NCI-H226 (cell line): ENCODE measurements around the gene DNAJB11.

Source experiments
- DNase-seq: peaks from one replicate; pipeline ENCODE4 v3.0.0-alpha.2; 2015

DNAJB11 gene

DNA sequence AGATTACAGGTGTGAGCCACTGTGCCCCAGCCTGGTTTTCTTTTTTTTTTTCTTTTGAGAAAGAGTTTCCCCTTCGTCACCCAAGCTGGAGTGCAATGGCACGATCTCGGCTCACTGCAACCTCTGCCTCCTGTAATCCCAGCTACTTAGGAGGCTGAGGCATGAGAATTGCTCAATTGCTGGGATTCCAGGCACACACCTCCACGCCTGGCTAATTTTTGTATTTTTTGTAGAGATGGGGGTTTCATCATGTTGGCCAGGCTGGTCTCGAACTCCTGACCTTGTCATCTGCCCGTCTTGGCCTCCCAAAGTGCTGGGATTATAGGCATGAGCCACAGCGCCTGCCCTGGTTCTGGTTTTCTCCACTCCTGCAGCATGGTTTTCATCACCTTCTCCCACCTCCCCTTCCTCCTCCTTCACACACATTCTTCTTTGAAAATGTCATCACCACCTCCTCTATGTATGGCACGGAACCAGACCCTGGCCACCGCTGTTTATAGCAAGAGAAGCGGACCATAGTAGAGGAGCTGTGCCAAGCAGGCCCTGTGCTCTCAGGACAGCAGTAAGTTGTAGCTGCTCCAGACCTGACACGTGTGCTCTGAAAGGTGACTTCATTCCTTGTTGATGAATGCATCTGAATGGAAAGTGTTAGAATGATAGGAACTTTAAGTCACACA, 27.7 kb downstream of the DNAJB11 start:
- peak; percentile 93 for DNase-seq

DNA sequence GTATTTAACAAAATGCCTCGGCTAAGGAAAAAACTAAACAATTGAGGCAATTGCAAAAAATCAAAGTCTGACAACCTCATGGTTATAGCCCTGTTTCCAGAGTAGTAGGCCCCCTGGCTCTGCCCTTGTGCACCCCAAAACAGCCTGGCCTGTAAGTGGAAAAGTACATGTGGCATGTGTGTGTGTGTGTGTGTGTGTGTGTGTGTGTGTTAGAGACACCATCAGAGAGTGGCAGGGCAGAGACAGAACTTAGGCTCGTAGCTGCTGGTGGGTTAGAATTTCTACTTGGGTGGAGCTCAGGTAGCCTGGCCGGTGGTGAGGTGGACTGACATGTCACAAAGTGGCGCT, 28.2 kb downstream of the DNAJB11 start:
- no peak for DNase-seq

DNA sequence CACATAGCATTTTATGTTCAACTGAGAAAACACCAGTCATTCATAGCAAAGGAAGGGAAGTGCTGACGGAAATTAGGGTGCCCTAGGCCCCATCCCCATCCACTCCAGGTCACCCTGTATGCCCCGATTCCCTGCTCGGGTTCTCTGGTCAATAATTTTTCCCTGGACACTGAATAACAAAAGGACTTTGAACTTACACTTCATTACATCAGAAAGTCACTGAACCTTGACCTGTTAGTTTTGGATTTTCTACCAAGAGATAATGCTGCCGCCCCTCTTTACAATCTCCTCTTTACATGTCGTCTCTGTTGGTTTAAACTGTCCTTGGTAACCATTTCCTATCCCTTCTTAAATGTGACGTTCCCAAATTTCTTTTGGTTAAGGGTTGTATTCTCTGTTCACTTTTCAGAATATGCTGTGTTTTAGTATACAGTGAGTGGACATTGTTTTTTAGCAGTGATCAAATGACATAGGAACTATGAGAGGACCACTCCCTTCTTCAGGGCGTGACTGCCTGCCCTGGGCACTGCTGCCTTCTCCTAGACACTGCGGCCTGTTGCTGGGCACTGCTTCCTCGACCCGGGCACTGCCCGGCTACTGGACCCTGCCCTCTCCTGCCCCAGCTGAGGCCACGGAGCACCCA, 28.7 kb downstream of the DNAJB11 start:
- DNase-seq = no peak

DNA sequence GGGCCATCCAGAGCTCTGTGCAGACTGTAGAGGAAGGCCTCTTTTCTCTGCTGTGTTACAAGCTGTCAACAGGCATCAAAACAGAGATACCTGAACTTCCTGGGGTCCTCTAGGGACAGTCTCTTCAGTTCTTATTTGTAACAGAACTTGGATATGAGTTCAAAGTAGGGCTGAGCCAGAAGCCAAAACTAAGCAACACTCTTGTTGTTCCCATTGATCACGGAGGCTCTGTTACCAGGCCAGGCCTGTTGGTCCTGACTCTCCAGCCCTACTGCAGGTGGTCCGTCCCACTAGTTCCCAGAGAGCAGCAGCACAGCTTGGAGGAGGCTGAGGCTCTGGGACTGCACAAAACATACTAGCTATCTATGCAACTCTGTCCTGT, 29.3 kb downstream of the DNAJB11 start:
- DNase-seq = no peak

DNA sequence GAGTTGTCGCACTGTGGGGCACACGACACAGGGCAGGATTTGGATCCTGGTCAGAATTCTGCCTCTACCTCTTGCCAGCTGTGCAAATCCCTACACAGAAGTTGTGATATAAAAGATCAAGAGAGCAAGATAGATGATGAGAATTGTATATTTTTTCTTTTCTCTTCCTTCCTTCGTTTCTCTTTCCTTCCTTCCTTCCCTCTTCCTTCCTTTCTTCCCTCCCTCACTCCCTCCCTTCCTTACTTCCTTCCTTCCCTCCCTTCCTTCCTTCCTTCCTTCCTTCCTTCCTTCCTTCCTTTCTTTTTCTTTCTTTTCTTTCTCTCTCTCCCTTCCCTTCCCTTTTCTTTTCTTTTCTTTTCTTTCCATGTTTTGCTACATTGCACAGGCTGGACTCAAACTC, 30.4 kb downstream of the DNAJB11 start:
- no peak for DNase-seq

DNA sequence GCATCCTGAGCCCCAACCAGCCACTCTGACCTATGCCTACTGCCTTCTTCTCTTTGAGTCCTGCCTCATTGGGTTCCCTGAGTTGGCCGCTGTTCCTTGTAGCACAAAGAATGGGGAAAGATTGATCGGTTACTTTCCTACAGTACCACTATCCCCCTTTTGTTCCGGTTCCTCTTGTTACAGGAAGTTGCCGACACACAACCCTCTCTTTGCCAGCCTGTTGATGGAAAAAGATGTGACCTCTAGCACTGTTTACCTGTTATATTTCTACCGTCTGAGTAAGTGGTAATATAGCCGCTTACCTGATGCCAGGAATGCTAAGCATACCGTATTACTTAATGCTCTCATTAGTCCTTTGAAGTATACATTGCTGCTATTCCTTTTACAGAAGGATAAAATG, 32.6 kb downstream of the DNAJB11 start:
- no peak for DNase-seq

DNA sequence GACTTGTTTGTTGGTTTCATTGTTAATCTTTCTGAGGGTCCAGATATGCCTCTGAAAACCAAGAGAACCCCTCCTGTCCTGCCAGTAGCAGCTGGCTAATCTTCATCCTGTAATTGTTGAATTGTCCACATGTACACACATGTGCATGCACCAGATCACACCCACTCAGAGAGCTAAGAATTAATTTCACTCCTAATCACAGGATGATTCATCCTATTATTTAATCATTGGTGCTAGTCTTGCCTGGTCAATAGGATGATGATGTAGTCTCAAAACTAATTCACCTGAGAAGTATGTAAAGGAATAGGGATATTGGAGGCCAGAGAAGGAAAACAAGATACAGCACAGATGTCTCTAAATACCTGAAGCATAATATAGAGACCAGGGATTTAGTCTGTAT, 34.6 kb downstream of the DNAJB11 start:
- DNase-seq = no peak

DNA sequence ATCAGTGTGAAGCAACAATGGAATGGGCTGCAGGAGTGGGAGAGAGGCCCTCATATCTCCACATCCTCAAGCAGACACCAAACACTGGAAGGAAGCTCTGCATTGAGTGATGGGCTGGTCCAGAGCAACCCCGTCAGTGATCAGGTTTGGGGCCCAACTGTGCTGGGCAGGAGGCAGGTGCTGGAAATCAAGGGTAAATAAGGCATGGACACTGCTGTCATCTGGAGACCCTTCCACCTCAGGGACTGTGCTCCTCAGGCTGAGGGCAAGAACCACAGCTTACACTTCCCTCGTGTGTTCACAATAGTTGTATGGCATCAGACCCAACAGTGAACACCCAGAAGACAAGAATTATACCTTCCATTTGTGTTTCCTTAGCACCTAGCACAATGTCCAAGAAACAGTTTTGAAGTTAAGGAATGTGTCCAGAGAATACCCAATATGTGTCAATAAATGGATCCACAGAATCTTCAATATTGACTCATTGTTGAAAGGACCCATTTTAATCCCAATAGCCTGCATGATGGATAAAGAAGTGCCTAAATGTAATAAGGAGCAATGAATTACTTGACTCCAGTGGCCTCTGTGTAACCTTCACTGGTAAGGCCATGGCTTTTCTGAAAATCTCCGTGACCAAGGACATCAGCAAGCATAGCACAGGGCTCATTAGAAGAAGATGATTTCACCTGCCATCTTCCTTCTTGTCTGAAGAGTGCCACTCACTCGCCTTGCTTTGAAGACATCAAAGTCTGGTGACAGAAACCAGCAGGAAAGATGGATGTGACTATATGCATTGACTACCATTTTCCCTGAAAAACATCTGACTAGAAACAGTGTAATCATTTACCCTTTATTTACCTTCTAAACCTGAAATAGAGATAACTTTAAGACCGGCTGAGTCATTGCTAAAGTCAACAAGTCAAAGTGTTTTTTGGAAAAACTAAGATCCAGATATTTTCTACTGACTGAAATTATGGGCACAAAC, 35.3 kb downstream of the DNAJB11 start:
- DNase-seq = no peak

DNA sequence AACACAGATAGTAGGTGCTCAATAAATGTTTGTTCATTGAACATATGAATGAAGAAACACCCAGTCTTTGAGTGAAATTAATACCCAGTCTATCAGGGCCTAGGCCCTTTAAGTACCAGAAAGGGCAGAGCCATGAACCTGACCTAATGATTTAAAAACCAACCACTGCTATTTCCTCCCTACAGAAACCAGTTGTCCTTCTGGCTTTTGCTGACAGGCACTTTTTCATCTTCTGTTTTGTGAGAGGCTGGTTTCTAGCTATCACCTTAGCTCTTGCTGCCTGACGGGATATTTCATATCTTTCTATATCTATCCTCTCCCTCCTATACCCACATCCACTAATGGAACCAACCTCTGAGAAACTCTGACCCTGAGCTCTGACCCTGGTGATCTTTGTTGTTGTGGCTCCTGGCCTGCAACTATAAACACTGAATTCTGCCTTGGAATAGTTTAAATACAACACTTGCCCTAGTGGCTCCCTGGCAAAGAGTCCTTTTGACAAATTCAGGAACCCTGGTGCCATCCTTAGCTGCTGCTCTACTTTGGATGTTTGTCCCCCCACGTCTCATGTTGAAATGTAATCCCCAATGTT, 38.2 kb downstream of the DNAJB11 start:
- DNase-seq = no peak

DNA sequence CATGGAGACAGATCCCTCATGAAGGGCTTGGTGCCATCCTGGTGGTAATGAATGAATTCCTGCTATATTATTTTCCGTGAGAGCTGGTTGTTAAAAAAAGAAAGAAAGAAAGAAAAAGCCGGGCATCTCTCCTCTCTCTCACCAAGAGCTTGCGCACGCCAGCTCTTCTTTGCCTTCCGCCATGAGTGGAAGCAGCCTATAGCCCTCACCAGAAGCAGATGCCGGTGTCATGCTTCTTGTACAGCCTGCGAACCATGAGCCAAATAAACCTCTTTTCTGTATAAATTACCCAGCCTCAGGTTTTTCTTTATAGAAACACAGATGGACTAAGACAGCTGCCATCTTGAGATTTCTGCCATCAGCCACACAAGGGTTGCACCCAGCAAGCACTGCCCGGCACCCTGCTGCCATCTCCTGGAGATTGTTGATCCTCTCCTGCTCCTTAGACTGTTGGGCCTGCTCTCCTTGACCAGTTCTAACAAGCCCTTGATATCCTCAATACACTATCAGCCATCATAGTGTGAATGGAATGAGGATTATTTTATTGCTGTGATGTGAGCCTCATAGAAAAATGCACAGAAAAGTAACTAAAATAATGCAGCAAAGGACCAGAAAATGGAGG, 38.8 kb downstream of the DNAJB11 start:
- DNase-seq = no peak

DNA sequence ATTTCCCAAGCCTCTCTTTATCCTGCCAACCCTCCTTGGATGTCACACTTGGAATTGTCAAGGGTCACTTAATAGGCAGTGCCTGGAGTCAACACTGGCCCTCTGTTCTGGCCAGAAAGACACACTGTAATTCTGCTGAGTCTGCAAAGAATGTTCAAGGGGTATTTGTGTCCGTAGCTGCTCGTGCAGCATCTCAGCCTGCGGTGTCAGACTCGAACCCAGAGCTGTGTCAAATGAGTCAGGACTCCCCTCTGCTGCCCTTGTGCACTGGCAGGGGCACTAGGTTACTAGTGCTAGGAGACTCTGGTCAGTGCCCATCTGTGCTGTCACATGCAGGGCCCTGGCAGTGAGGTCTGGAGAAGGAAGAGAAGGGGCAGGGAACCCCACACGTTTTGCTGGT, 41.5 kb downstream of the DNAJB11 start:
- DNase-seq = no peak

DNA sequence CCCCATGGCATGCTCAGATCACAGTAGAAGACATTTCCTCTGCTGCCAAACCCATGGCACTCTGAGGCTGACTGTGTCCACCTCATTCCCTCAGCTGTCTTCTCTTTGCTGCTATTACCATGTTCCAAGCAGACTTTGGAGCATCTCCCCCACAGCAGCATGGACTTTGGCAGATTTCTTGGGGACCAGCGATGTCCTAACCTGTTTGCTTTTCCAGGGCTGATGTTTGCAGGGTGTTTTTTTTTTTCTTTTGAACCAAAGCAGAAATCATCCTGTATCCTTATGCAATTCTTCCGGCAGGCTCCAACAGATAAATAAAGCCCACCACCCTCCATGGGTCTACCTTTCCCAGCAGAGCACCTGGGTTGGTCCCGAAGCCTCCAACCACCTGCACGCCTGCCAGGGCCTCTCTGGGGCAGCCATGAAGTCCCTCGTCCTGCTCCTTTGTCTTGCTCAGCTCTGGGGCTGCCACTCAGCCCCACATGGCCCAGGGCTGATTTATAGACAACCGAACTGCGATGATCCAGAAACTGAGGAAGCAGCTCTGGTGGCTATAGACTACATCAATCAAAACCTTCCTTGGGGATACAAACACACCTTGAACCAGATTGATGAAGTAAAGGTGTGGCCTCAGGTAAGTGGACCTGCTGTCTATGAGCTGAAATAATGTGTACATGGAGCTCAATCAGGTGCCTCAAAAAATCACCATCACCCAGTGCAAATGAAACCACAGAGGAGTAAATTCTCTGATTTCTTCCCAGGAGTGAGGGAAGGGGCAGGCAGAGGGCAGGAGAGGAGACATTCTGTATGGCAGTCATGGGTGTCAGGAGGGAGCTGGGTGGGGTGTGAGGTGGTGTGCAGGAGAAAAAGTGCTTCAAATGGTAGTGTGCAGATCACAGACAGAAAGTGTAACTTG, 42.5 kb downstream of the DNAJB11 start, which contains the start of gene AHSG:
Gene AHSG, plus strand, starts transcription at position 340 of the 916 bp plus-strand sequence. Its CDS starts 82 bp downstream, at position 422.
- no peak for DNase-seq

DNA sequence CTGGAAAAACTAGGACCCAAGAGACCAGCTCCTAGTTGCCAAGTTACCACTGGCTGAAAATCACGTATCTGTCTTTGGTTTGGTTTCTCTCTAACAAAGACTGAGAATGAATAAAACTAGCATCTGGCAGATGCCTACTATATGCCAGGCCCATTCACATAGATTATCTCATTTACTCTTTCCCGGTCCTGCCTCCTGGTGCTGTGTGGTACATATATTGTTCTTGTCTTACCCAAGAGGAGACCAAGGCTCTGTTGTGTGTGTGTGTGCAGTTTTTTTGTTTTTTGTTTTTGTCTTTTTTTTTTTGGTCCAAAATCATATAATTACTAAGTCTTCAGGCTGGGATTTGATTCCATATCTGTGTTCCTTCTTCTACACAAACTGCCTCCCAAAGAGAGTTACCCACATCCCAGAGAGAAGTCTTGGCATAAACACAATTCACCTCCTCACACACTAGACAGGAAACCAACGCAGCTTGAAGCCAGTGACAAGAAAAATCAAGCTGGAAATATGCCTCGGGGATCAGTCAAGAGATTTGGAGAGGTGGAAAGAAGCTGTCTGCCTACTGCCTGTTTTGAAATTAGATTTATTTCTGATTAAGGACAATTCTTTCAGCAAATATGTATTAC, 43.2 kb downstream of the DNAJB11 start:
- no peak for DNase-seq

DNA sequence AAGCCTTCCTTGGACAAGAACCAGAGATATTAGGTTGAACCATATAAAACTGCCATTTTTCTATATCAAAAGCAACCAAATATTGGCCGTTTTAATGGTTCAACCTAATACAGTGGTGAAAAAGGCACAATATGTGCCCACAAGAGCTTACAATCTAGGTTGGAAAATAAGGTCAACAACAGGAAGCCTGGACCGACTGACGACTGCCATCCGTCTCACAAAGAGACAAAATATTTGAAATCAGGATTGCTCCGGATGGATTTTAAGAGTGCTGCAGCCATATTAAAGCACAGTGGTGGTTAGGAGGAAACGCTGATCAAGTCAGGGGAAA, 43.7 kb downstream of the DNAJB11 start:
- no peak for DNase-seq

DNA sequence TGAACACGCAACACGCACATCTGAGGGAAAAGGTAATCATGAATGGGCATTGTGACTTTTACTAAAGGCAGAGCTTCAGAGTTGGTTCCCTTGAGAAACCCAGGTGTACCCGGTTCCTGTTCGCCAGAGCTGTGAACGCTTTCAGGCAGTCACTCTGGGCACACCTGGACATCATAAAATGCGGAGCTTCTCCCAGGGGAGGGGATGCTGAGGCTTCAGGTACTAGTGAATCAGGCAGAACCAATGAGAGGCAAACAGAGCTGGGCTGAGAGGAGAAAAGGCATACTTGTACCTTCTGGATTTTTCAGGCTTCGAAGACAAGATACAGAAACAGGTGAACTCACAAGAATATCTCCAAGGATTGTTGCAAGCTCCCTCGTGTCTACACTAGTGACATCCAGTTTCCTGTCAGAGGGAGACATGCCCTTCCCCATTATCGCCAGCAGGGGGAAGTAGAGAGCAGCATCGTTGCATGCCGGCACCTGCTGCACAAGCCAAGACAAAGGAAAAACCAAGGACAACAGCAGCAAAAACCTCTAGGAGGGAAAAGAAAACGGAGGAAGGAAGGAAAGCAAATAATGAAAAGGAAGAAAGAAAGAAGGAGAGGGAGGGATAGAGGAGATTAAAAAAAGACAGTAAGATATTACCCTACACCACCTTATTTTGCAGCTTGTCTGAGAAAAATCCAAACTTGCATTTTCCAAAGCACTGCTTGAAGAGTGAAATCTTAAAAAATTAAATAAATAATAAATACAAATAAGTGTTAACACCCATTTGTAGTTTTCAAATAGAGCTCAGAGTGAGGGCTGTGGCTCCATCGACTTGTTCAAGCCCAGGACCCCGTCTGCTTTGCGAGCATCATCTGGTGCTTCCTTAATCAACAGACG, 44.3 kb downstream of the DNAJB11 start:
- DNase-seq = peak; percentile 47

DNA sequence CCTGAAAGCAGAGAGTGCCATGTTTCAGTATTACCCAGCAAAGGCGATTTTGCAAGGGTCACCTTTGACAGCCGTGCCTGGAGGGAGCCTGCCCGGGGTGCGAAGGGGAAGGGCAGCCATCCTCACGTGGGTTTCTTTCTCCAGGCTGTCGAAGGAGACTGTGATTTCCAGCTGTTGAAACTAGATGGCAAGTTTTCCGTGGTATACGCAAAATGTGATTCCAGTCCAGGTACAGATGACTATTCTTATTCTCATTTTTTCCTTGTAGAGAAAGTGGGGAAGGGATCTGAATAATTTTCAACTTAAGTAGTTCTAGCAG, 45.7 kb downstream of the DNAJB11 start:
- no peak for DNase-seq

DNA sequence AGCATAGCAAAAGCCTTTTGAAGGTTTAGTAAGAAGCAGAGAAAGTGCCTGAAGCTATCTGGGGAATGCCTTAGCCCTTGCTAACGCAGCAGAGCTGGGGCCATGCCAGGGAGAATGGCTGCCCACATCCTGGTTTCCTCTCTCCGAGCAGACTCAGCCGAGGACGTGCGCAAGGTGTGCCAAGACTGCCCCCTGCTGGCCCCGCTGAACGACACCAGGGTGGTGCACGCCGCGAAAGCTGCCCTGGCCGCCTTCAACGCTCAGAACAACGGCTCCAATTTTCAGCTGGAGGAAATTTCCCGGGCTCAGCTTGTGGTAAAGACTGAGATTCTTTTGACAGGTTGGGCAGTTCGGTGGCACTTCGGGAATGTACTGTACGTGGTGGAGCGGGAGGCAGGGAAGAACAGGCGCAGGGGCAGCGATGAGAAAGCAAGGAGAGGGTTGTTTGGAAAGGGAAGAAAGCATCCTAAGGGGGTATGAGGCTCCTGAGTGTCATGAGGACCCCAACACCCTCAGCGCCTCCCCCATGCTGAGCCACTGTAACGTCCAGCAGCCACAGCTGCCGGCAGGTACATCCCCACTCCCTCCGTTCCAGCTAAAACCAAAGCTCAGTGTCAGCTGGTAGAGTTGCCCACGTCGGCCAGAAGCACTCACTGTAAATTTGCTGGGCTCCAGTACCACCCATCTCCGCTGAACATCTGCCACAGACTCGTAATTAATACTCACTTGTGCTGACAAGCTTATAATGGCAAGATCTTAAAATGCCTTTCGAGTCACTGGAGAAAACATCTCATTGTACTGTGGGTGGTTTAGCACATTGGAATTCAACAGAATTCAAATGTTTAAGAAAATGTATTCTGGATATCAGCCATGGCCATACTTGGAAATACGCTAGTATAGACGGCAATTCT, 46.8 kb downstream of the DNAJB11 start:
- peak; percentile 99 for DNase-seq

DNA sequence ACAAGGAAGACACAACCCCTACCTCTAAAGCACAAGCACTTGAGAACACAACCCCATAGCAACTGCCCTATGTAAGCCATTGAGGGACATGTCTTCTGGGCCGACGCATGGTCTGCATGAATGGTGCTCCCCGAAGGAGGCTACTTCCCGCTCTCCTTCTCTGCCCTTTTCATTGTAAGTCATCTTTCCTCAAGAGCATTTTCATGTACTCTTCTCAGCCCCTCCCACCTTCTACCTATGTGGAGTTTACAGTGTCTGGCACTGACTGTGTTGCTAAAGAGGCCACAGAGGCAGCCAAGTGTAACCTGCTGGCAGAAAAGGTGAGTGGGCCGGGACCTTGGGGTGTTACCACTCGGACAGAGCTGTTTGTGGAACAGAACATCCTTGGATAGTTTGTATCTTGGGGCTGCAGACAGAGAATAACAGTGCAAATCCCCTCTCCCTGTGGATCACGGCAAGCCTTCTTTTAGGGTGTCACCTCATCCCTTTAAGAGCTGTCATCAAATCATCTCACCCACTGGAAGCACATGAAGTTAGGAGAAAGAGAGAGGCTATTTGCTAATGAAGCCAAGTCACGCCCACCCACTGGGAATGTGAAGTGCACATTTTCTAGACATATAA, 47.9 kb downstream of the DNAJB11 start:
- no peak for DNase-seq

DNA sequence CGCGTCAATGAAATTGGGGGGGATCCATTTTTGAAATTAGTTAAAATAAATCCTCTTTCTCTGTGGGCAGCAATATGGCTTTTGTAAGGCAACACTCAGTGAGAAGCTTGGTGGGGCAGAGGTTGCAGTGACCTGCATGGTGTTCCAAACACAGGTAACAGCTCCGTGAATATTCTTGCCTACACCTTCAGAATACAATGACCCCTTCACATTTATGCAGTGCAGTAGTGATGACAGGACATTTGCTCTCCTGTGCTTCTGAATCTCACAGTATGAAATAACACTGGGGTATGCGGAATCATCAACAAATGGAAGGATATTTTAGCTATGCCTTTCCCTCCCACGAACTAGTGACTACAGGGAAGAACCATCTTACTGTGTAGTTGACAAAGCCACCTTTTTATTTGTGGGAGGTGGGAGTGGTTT, 49.3 kb downstream of the DNAJB11 start:
- no peak for DNase-seq
